G401 (cell line): ENCODE results near the gene SPOCK2. TPM values are rescaled to one million over a fixed set of nuclear protein-coding genes. Genes with fewer than 3 reads are reported as not detected.
"Not testable (repeated sequence)": the region's sequence is repeated elsewhere in the genome, so short reads cannot be mapped to it uniquely, and the experiment has no call there.

ENCODE experiments used
- DNase-seq: peaks from one replicate; pipeline ENCODE4 v3.0.0-alpha.2; 2015; ENCODE audit warnings: low spot score
- in situ Hi-C: cut with HindIII; loops from 2 replicates; pipeline ENCODE4 v1.10.0; 2016; ENCODE audit warnings: low sequenced_read_pairs, mixed read lengths
- total RNA-seq: library from RNA; depleted of rRNA; stranded (reverse); fragments of >200 nt; shearing (Covaris generic); gene quantifications from 2 replicates; pipeline ENCODE4 v1.2.3, GENCODE V29; 2014

Gene SPOCK2
- total RNA-seq, 1 experiment from 2014 or later: 0.17 TPM

GRCh38 chr10:72108830-72109635 is 20.7 kb upstream of the SPOCK2 start:
- DNase-seq: no peak
- in situ Hi-C loops: no loop called here

GRCh38 chr10:72108004-72108370 is 19.6 kb upstream of the SPOCK2 start:
- DNase-seq, in situ Hi-C loops: not testable (repeated sequence)

DNA sequence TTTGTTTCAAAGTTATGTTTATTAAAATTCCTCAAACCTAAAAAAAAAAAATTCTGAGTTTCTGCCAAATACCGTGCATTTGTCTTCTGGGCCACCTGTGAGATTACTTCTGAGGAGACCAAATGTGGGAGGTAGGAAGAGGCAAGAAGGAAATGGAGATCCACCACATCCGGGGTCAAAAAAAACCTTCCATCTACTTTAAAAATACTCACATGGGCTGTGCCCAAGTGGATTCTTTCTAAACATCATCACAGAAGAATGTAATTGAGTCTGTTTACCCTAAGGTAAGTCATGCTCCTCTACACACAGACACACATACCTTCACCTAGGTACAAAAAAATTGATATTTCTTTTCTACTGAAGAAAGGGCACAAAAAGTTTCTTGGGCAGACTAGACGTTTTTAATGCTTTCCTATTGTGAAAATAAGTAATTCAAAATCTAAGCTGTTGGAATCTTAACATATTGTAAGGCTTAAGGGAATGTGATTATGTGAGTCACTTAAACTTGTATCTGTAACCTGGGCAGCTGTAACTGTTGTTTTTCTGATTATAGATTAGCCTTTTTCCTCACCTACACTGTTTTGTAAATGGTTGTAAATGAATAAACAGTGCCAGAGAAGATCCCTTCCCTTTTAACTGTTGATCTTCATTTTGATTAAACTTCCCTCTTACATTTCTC is 19.1 kb upstream of the SPOCK2 start:
- in situ Hi-C loops: no loop called here
- DNase-seq: no peak

- DNase-seq: no peak
- in situ Hi-C loops: no loop called here
These were observed 18.5 kb upstream of the SPOCK2 start for GRCh38 chr10:72106896-72107295.

- in situ Hi-C loops: no loop called here
- no peak for DNase-seq
These were observed 18.0 kb upstream of the SPOCK2 start for GRCh38 chr10:72106154-72106849.

GRCh38 chr10:72105710-72106109 is 17.4 kb upstream of the SPOCK2 start:
- in situ Hi-C loops: no loop called here
- no peak for DNase-seq

DNA sequence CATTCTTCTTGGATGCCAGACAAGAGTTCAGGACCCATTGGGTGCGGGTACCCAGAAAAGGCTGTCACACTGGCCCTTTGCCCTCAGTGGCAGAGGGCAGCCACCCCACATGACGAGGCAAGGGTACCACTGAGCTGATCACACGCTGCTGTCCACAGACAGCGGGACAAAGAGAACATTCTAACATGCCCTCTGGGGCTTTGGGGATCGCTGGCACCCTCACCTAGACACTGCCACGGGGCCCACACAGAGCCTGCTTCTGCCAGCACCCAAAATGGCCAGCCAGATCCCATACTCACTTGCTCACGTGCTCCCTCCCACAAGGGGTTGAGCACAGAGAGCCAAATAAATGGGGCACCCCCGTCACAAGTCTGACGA is 16.7 kb upstream of the SPOCK2 start:
- DNase-seq: no peak
- in situ Hi-C loops: no loop called here

GRCh38 chr10:72104472-72105097 is 16.2 kb upstream of the SPOCK2 start:
- in situ Hi-C loops: no loop called here
- no peak for DNase-seq

GRCh38 chr10:72099600-72099921 is 11.2 kb upstream of the SPOCK2 start:
- DNase-seq: no peak
- in situ Hi-C loops: no loop called here

DNA sequence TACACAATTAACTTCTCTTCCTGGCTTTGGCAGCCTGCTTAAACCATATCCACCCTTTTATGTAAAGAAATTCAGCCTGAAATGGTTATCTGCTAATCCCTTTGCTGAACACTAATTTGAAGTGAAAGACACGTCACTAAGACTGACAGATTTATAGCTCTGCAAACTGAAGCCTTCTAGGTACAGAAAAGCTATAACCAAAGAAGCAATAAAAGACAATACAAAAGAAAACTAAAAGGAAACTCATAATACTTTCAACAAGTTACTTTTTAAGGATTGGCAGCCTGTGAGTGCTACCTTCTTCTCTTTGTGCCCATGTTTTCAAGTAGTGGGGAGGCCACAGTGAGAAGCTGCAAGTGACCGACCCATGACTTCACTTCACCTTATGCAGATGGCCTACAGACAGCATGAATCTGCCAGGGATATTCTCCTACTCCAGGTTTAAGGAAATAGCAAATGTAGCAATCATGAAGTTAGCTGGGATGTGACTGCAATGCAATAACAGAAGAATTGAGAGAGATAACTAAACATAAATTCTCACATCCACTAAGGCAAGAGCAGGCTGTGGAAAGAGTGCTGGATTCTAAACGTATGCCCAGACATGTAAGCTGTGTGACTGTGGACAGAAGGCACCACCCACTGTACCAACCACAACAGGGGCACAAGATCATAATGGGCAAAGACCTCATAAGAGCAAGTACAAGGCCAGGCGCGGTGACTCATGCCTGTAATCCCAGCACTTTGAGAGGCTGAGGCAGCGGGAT is 10.7 kb upstream of the SPOCK2 start:
- no peak for DNase-seq

GRCh38 chr10:72098301-72098835 is 10.0 kb upstream of the SPOCK2 start:
- in situ Hi-C loops: no loop called here

More for the DNA sequence above, 10.7 kb upstream of the SPOCK2 start:
- in situ Hi-C loops: no loop called here

DNA sequence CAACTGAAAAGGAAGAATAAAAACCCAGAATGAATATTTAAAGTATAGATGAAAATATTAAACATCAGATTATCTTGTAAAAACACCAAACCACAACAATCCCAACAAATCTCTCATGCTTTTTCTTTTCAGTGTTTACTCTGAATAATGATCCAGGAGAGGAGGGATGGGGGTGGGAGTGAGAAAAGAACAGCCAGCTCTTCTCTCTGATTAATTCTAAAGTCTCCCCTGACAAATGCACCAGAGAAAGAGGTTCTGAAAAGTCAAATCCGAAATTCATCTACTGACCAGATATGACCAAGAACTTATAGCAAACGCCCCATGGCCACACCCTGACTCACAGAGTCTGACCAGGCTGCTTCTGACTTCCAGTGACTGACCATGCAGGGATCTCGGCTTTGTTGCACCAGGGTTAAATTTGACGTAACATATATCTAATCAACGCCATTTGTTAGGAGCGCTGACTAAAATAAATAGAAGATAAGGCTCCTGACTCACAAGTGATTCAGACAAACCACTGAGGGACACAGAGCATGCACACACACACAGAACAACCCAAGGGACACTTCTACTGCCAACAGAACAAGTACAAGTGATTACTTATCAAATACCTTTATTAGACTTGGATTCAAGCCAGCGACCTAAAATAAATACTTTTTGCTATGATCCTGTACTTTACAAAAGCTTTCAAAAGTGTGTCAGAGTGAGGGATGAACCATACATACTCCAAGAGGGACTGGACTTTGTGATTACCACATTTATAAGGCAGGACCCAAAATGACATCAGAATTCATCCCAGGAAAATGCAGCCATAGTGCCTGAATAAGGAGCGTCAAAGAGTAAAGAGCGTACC is 9.3 kb upstream of the SPOCK2 start:
- no peak for DNase-seq
- in situ Hi-C loops: no loop called here

More at GRCh38 chr10:72098301-72098835, 10.0 kb upstream of the SPOCK2 start:
- no peak for DNase-seq

- DNase-seq: no peak
- in situ Hi-C loops: no loop called here
These were observed 8.0 kb upstream of the SPOCK2 start for GRCh38 chr10:72096115-72097000.

DNA sequence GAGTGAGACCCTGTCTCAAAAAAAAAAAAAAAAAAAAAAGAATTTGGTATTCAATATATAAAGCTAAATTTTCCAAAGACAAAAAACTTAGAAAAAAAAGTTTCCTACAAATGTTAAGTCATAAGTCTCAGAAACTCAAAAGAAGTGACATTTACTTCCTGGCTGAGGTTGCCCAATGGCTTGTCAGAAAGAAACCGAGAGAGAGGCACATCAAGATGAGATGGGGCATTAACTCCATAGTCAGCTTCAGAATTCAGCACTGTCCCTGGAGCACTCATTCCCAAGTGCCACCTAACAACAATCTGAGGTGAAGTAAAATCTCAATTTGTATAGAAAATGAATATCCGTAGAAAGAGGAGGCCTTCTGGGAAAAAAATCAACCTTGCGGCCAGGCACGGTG is 6.8 kb upstream of the SPOCK2 start:
- DNase-seq: no peak
- in situ Hi-C loops: no loop called here

DNA sequence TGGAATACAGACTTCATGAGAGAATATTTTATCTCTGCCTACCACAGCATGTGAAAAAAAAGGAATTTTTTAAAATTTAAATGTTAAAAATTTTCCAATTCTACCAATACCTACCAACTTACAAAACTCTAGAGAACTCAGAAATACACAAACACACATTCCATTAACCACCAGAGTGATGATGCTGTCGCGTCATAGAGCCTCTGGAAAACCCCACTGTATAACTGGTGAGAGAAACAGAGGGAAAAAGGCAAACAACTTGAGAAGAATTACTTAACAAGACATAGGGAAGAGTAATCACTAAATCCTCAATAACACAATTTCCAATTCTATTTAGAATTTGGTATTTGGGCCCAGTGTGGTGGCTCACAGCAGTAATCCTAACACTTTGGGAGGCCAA is 6.2 kb upstream of the SPOCK2 start:
- in situ Hi-C loops: no loop called here
- no peak for DNase-seq

DNA sequence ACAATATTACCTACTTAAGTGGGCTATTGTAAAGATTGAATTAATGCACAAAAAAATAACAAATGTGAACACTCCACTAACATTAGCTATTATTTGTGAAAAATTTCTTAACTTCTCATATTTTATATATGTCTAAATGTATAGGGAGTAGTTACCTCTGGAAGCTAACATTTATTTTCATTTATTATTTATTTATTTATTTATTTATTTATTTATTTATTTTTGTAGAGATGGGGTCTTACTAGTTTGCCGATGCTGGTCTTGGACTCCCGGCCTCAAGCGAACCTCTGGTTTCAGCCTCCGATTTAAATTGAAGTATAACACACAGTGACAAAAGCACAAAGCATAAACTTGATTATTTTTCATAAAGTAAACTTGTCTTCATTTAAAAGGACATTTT is 5.1 kb upstream of the SPOCK2 start:
- in situ Hi-C loops: no loop called here
- no peak for DNase-seq

- DNase-seq: no peak
- in situ Hi-C loops: no loop called here
These were observed 4.6 kb upstream of the SPOCK2 start for GRCh38 chr10:72092987-72093386.
